HG02884 (cell line): ENCODE data around the gene XPO4.
"Not testable (repeated sequence)": the region's sequence is repeated elsewhere in the genome, so short reads cannot be mapped to it uniquely, and the experiment has no call there.

Source experiments
- ATAC-seq: cut with Tn5 transposase; IDR thresholded peaks from one replicate; pipeline ENCODE4 v1.9.1; 2021; ENCODE audit warnings: mild to moderate bottlenecking, moderate library complexity; ENCODE audit not compliant: unreplicated experiment

Gene XPO4

DNA sequence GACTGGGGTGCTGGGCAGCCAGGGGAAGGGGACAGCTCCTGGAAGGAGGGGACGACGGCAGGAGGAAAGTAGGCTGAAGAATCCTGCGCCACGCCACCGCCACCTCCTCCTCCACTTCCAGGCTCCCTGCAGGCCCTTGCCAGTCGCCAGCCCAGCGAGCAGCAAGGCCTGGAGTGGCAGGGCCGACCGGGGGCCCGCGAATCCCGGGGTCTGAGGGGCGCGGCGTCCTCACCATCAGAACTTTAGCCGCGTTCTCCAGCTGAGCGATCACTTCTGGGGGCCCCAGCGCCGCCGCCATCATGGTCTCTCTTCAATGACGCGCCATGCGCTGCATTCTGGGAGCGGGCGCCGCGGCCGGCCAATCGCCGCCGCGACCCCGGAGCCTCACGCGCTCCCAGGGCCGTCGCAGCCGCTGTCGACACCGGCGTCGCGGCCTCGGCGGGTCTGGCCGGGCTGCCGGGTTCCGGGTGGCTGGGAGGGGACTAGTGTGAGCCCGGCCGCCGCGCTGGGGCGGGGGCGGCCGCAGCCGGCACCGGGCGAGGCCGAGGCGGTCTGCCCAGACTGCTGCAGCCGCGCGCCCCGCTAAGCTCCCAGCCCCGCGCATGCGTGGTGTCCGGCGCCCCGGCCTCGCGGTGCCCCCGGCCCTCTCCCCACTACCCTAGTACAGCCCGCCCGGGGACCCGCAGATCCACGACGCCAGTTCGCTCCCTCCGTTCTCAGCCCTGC lies at the start of gene XPO4:
Gene XPO4, minus strand, starts transcription at position 309 of the 726 bp plus-strand sequence. Its CDS starts 8 bp downstream, at position 301.
- peak; percentile 93 for ATAC-seq

DNA sequence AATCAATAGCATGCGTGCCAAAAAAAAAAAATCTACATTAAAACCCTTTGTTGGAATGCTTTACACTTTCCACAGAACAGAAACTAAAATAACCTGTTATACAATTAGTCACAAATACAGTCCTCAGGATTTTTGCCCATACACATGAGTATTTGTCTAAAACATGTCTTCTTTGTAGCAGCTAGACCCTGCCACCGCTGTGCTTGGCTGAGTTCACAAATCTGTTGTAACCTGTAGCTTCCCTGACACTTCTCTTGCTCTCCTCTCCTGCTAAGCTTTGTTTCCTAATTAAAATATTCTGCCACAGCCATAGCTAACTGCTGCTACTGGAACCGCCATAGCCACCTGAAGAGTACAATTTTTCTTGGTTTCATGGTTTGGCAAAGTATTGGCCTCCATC lies 45.5 kb upstream of the XPO4 start:
- ATAC-seq: not testable (repeated sequence)

DNA sequence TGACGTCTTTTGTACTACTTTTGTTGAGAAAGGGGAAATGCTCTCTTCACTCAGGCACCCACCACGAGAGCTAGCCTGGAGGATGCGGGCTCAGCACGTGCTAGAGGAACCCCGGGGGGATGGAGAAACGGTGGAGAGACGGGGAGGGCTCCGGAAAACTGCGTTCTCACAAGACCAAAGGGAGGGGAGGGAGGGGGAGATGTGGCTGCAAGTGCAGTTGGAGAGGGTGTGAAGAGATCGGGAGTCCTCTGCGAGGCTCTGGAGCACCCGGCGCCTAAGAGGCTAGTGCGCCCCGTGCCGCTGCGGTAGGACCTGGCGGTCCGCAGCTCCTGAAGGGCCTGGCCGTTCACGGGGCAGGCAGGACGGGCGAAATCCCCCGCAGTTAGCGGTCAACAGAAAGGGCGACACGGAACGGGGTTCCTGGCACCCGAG lies 43.4 kb upstream of the XPO4 start:
- ATAC-seq: no peak

DNA sequence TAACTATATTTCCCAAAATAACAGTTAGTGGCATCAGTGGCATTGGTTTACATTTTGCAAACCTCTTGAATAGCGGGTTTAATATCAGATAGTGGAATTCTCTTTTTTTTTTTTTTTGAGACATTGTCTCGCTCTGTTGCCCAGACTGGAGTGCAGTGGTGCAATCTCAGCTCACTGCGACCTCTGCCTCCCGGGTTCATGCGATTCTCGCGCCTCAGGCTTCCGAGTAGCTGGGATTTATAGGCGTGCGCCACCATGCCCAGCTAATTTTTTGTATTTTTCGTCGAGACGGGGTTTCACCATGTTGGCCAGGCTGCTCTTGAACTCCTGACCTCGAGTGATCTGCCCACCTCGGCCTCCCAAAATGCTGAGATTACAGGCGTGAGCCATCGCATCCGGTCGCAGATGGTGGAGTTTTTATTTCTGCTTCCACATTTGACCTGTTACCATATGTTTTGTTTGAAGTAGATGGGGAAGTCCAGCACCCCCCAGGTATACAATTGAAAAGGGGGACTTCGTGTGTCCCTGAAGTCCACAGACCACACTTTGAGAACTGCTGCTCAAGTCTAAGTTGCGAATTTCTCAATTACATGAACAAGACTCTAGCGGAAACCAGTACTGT lies 40.5 kb upstream of the XPO4 start:
- no peak for ATAC-seq

DNA sequence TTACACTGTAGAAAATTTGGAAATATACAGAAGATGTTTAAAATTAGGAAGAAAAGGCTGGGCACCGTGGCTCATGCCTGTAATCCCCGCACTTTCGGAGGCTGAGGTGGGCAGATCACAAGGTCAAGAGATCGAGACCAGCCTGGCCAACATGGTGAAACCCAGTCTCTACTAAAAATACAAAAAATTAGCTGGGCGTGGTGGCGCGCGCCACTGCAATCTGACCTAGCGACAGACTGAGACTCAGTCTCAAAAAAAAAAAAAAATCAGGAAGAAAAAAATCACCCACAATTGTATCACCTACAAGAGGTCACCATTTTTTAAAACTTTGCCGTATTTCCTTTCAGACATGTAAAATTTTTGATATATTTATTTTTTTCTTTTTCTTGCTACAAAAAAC lies 38.0 kb upstream of the XPO4 start:
- ATAC-seq: not testable (repeated sequence)

GRCh38 chr13:20940083-20940482 lies 37.5 kb upstream of the XPO4 start:
- ATAC-seq: no peak

GRCh38 chr13:20939662-20940061 lies 37.1 kb upstream of the XPO4 start:
- ATAC-seq: no peak

DNA sequence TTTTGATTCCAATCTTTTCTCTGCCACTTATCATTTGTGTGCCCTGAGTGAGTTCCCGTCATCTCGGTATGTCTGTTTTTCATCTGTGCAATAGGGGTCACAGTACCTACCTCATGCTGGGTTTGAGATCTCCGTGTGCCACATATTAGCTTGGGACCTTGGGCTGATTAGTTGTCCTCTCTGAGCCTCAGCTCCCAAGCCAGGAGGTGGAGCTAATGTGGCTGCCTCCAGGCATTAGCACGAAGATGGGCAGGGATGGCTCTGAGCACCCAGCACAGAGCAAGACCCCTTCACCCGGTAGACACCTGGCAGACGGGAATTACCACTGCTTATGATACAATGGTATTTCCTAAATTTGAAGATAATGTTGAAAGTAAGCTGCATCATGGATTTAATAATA lies 35.8 kb upstream of the XPO4 start:
- ATAC-seq: no peak

- no peak for ATAC-seq
These were observed 25.2 kb upstream of the XPO4 start for GRCh38 chr13:20927596-20928257.

DNA sequence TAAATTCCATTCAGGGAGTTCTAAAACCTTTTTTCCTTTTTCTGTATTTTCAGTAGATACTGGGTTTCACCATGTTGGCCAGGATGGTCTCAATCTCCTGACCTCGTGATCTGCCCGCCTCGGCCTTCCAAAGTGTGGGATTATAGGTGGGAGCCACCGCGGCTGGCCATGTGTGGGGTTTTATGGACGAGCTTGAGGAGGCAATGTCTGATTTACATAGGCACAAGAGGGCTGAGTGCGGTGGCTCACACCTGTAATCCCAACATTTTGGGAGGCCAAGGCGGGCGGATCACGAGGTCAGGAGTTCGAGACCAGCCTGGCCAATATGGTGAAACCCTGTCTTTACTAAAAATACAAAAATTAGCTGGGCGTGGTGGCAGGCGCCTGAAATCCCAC lies 22.8 kb upstream of the XPO4 start:
- ATAC-seq: not testable (repeated sequence)

GRCh38 chr13:20924758-20925394 lies 22.3 kb upstream of the XPO4 start:
- ATAC-seq: no peak

DNA sequence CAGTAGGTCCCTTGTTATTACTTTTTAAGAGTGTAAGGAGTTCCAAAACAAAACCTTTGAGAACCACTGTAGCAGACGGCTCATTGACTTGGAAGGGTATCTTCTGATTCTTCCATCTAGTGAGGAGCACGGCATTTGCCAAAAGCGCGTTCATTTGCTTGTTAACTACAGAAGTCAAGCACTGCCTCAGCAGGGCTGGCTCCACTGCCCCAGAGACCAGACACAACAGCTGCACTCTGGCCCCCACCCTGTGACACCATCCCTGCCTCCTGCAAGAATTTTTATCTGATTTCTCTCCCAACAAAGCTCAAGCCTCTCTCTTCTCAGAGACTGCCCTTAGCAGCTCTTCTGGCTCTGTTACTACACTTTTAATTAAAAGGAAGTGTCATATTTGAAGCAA lies 20.7 kb upstream of the XPO4 start:
- ATAC-seq: no peak

GRCh38 chr13:20921572-20921971 lies 19.0 kb upstream of the XPO4 start:
- no peak for ATAC-seq

- ATAC-seq: not testable (repeated sequence)
These were observed 13.1 kb upstream of the XPO4 start for GRCh38 chr13:20915676-20916075.

DNA sequence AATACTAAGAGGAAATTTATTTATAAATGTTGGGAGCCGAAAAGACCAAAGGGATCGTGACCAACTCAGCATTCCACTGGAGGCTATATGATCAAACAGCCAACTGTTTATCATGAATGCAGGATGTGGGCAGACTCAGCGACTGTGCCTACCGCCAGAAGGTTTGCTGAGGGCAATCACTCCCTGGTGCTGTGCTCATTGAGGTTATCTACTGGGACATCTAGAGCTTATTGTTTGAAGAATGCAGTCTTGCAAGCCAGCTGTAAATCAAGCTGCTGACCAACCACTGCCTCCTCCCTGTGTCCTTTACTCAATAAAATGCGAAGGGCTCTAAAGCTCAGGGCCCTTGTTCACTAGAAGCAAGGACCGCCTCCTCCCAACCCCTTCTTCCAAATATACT lies 8.5 kb upstream of the XPO4 start:
- ATAC-seq: no peak

GRCh38 chr13:20908714-20909497 lies 6.4 kb upstream of the XPO4 start:
- ATAC-seq: no peak

- no peak for ATAC-seq
These were observed 2.4 kb upstream of the XPO4 start for GRCh38 chr13:20904908-20905307.

- ATAC-seq: no peak
These were observed 574 bp upstream of the XPO4 start for GRCh38 chr13:20903164-20903475.

- peak; percentile 9 for ATAC-seq
These were observed 693 bp downstream of the XPO4 start for GRCh38 chr13:20901668-20902437.

GRCh38 chr13:20894245-20894644 lies 8.3 kb downstream of the XPO4 start:
- no peak for ATAC-seq
